Ovary (tissue), 3 donors: ENCODE results near the gene IFI27L1.

ENCODE experiments used
- CTCF ChIP-seq, 3 donors: fragments of 450-650 bp in 2 of 3; fragments of 200-600 bp in 1 of 3; IDR thresholded peaks; one replicate each; pipeline versions ENCODE4 v1.5.1 to v1.8.0; 2016 to 2022; ENCODE audit warnings: antibody characterized with exemption in 3 of 3, mild to moderate bottlenecking in 1 of 3
- EP300 ChIP-seq: sonication (generic); formaldehyde crosslinking; IDR thresholded peaks from one replicate; pipeline ENCODE4 v1.6.1; 2017; ENCODE audit warnings: antibody characterized with exemption
- donor health status: DM: no; HTN: no; CAD: no.

GRCh38 chr14:94103554-94104150, 22.5 kb downstream of the IFI27L1 start:
- no peak for TF ChIP-seq EP300
- TF ChIP-seq CTCF (IDR thresholded peaks at IDR 0.05), result no peak
